H1 (cell line): Measurements from ENCODE around the gene PDK3. TPM values are rescaled to one million over a fixed set of nuclear protein-coding genes. Genes with fewer than 3 reads are reported as not detected.

ENCODE experiments used
- CTCF ChIA-PET: fragments of 300-600 bp; sonication (Branson Sonifier 250); formaldehyde crosslinking; loops from one replicate; lab custom pipeline; 2021; ENCODE audit not compliant: partially characterized antibody; lab: Charles Lee
- POLR2A ChIA-PET: fragments of 300-600 bp; sonication (Branson Sonifier 250); formaldehyde crosslinking; loops from one replicate; lab custom pipeline; 2021; ENCODE audit warnings: inconsistent platforms; ENCODE audit not compliant: partially characterized antibody; lab: Charles Lee
- DNase-seq, 2 experiments: peaks; one replicate each; pipeline versions ENCODE4 v3.0.0 to v3.0.0-alpha.2; 2010 to 2022; ENCODE audit warnings: low spot score in 2 of 2, low read depth in 1 of 2, mixed read lengths in 1 of 2
- FAIRE-seq: peaks from 2 replicates; lab custom pipeline; 2011; peaks lifted over from hg19 to GRCh38; lab: Jason Lieb, UNC
- H2AFZ ChIP-seq: 2 replicates; pipeline ENCODE4 v1.8.1; 2012; ENCODE audit warnings: low read length, inconsistent platforms
- H2AK5ac ChIP-seq: 2 replicates; pipeline ENCODE4 v1.6.1; 2013; ENCODE audit warnings: low read depth, low read length
- H2BK120ac ChIP-seq: replicated peaks from 2 replicates; pipeline ENCODE3; 2013; ENCODE audit warnings: low read depth, low read length, inconsistent platforms
- H2BK12ac ChIP-seq: 2 replicates; pipeline ENCODE4 v1.6.1; 2013; ENCODE audit warnings: low read depth, low read length
- H2BK15ac ChIP-seq: 2 replicates; pipeline ENCODE4 v1.6.1; 2013; ENCODE audit warnings: low read length
- H2BK20ac ChIP-seq: 2 replicates; pipeline ENCODE4 v1.6.1; 2013; ENCODE audit warnings: low read length
- H2BK5ac ChIP-seq: 2 replicates; pipeline ENCODE4 v1.6.1; 2013; ENCODE audit warnings: low read depth, low read length
- H3K14ac ChIP-seq: 2 replicates; pipeline ENCODE4 v1.6.1; 2013; ENCODE audit warnings: inconsistent platforms; ENCODE audit not compliant: insufficient read length
- H3K18ac ChIP-seq: 2 replicates; pipeline ENCODE4 v1.6.1; 2013; ENCODE audit warnings: low read length; ENCODE audit errors: extremely low read depth
- H3K23ac ChIP-seq: 2 replicates; pipeline ENCODE4 v1.6.1; 2013; ENCODE audit warnings: inconsistent platforms; ENCODE audit not compliant: insufficient read length
- H3K23me2 ChIP-seq: 2 replicates; pipeline ENCODE4 v1.6.1; 2013; ENCODE audit warnings: low read depth, low read length
- H3K27ac ChIP-seq: 2 replicates; pipeline ENCODE4 v1.6.1; 2011; ENCODE audit warnings: low read depth, low read length, inconsistent platforms
- H3K27me3 ChIP-seq, 4 experiments: replicated peaks in 1 of 4; 1 replicate in 1 of 4; 2 replicates in 3 of 4; pipeline versions ENCODE4 v1.6.1 to v1.8.1; 2011 to 2013; ENCODE audit warnings: low read length in 3 of 4, mild to moderate bottlenecking in 3 of 4, inconsistent platforms in 2 of 4, mixed read lengths in 2 of 4, moderate library complexity in 1 of 4; ENCODE audit not compliant: control insufficient read depth in 3 of 4, insufficient read depth in 3 of 4; ENCODE audit errors: extremely low read depth in 1 of 4
- H3K36me3 ChIP-seq, 4 experiments: 2 replicates each; pipeline versions ENCODE4 v1.6.1 to v1.8.1; 2011 to 2013; ENCODE audit warnings: mild to moderate bottlenecking in 4 of 4, low read length in 3 of 4, moderate library complexity in 2 of 4, control low read depth in 1 of 4, inconsistent platforms in 1 of 4; ENCODE audit not compliant: insufficient read depth in 4 of 4, control insufficient read depth in 2 of 4
- H3K4ac ChIP-seq: replicated peaks from 2 replicates; pipeline ENCODE3; 2013; ENCODE audit warnings: low read length, low read depth, mixed read lengths, inconsistent platforms; ENCODE audit not compliant: insufficient read length
- H3K4me1 ChIP-seq, 4 experiments: replicated peaks in 1 of 4; 1 replicate in 1 of 4; 2 replicates in 3 of 4; pipeline versions ENCODE4 v1.6.1 to v1.8.1; 2011 to 2013; ENCODE audit warnings: low read length in 3 of 4, inconsistent platforms in 2 of 4, mixed read lengths in 1 of 4; ENCODE audit not compliant: insufficient read depth in 4 of 4, control insufficient read depth in 3 of 4
- H3K4me2 ChIP-seq, 2 experiments: 2 replicates each; pipeline versions ENCODE4 v1.6.1 to v1.8.1; 2011 to 2013; ENCODE audit warnings: low read depth in 2 of 2, low read length in 2 of 2, control low read depth in 1 of 2, inconsistent platforms in 1 of 2, mild to moderate bottlenecking in 1 of 2; ENCODE audit not compliant: insufficient read depth in 1 of 2
- H3K4me3 ChIP-seq, 4 experiments: fragments of 200-600, 300-600 bp in 1 of 4; sonication (generic), shearing (Covaris generic), sonication (Bioruptor Twin) in 1 of 4; 2 replicates each; pipeline versions ENCODE4 v1.5.1 to v1.8.1; 2011 to 2016; ENCODE audit warnings: low read length in 4 of 4, low read depth in 3 of 4, control low read depth in 2 of 4, inconsistent platforms in 2 of 4, mild to moderate bottlenecking in 2 of 4, mixed read lengths in 1 of 4, moderate library complexity in 1 of 4; ENCODE audit not compliant: insufficient read depth in 2 of 4; ENCODE audit errors: extremely low read depth in 1 of 4
- H3K56ac ChIP-seq: replicated peaks from 2 replicates; pipeline ENCODE3; 2013; ENCODE audit warnings: low read depth, mild to moderate bottlenecking, mixed read lengths, low read length, inconsistent platforms; ENCODE audit not compliant: insufficient read length
- H3K79me1 ChIP-seq: 2 replicates; pipeline ENCODE4 v1.6.1; 2013; ENCODE audit warnings: low read depth, low read length, control low read depth
- H3K79me2 ChIP-seq, 2 experiments: 2 replicates each; pipeline versions ENCODE4 v1.6.1 to v1.8.1; 2012 to 2013; ENCODE audit warnings: low read length in 2 of 2, mild to moderate bottlenecking in 2 of 2, inconsistent platforms in 1 of 2; ENCODE audit not compliant: insufficient read depth in 2 of 2, control insufficient read depth in 1 of 2
- H3K9ac ChIP-seq, 4 experiments: replicated peaks in 1 of 4; 1 replicate in 1 of 4; 2 replicates in 3 of 4; pipeline versions ENCODE4 v1.6.1 to v1.8.1; 2011 to 2013; ENCODE audit warnings: low read depth in 3 of 4, low read length in 3 of 4, control low read depth in 2 of 4, mild to moderate bottlenecking in 2 of 4, moderate library complexity in 2 of 4, inconsistent platforms in 1 of 4; ENCODE audit errors: extremely low read depth in 1 of 4
- H3K9me3 ChIP-seq, 2 experiments: 2 replicates each; pipeline versions ENCODE4 v1.6.1 to v1.8.1; 2012 to 2013; ENCODE audit warnings: mild to moderate bottlenecking in 2 of 2, moderate library complexity in 2 of 2, control low read depth in 1 of 2, inconsistent platforms in 1 of 2, low read depth in 1 of 2, low read length in 1 of 2, mixed read lengths in 1 of 2; ENCODE audit not compliant: insufficient read depth in 2 of 2
- H4K20me1 ChIP-seq, 2 experiments: replicated peaks in 1 of 2; 2 replicates each; pipeline versions ENCODE3 to v1.8.1; 2011 to 2013; ENCODE audit warnings: inconsistent platforms in 2 of 2, low read length in 2 of 2, mild to moderate bottlenecking in 1 of 2; ENCODE audit not compliant: insufficient read depth in 2 of 2, control insufficient read depth in 1 of 2
- H4K5ac ChIP-seq: 2 replicates; pipeline ENCODE4 v1.6.1; 2013; ENCODE audit warnings: low read length, low read depth, mixed read lengths, inconsistent platforms; ENCODE audit not compliant: insufficient read length
- H4K8ac ChIP-seq: 2 replicates; pipeline ENCODE4 v1.8.0; 2013; ENCODE audit warnings: mild to moderate bottlenecking, moderate library complexity, low read length, inconsistent platforms; ENCODE audit not compliant: insufficient read depth; ENCODE audit errors: extremely low read depth
- H4K91ac ChIP-seq: replicated peaks from 2 replicates; pipeline ENCODE3; 2013; ENCODE audit warnings: low read length, mixed read lengths, inconsistent platforms; ENCODE audit not compliant: insufficient read length
- CEBPB ChIP-seq: IDR thresholded peaks from 2 replicates; pipeline ENCODE4 v1.6.1; 2012; ENCODE audit warnings: low read depth, low read length
- GABPA ChIP-seq: IDR thresholded peaks from 2 replicates; pipeline ENCODE4 v1.6.1; 2011; ENCODE audit warnings: mild to moderate bottlenecking, low read length, moderate library complexity, borderline replicate concordance; ENCODE audit not compliant: insufficient read depth
- NANOG ChIP-seq: IDR thresholded peaks from 2 replicates; pipeline ENCODE4 v1.6.1; 2011; ENCODE audit warnings: low read length, low read depth, mild to moderate bottlenecking, inconsistent platforms; ENCODE audit not compliant: insufficient read depth, poor library complexity, severe bottlenecking
- PHF8 ChIP-seq: fragments of 200-600 bp; sonication (generic); conservative IDR thresholded peaks from 2 replicates; pipeline ENCODE4 v1.7.1; 2012; ENCODE audit warnings: low read depth, mild to moderate bottlenecking, inconsistent platforms, low read length, moderate library complexity
- RFX5 ChIP-seq: IDR thresholded peaks from 2 replicates; pipeline ENCODE4 v1.6.1; 2011; ENCODE audit warnings: low read depth, low read length, improper control_type of control experiment, borderline replicate concordance
- SIRT6 ChIP-seq: IDR thresholded peaks from one replicate; pipeline ENCODE4 v1.7.1; 2012; ENCODE audit warnings: low read length, inconsistent platforms
- SP1 ChIP-seq: IDR thresholded peaks from 2 replicates; pipeline ENCODE4 v1.6.1; 2011; ENCODE audit warnings: low read depth, low read length
- ZNF274 ChIP-seq: IDR thresholded peaks from 2 replicates; pipeline ENCODE4 v1.7.0; 2012; ENCODE audit warnings: low read length, borderline replicate concordance; ENCODE audit errors: extremely low read depth
- WGBS, 2 experiments: shearing (Covaris generic) in 1 of 2; methylation state at CpG; one replicate each; pipeline versions ENCODE4 v1.1.6 to v1.1.7; 2013 to 2015; ENCODE audit warnings: low lambda C conversion rate in 2 of 2, mixed read lengths in 2 of 2, inconsistent platforms in 1 of 2, low coverage in 1 of 2, missing lambda C conversion rate in 1 of 2; ENCODE audit not compliant: insufficient replicate concordance in 2 of 2, insufficient coverage in 1 of 2, insufficient read length in 1 of 2; ENCODE audit errors: extremely low coverage in 1 of 2, missing lambda C conversion rate in 1 of 2; 5-methylcytosine and 5-hydroxymethylcytosine counted together
- polyA plus RNA-seq, 7 experiments: library from polyadenylated mRNA; depleted of rRNA in 3 of 7; stranded (reverse) in 5 of 7; unstranded in 2 of 7; fragments of >200 nt in 5 of 7; fragments of 200-250 nt in 2 of 7; gene quantifications; 1 replicate in 5 of 7; 2 replicates in 1 of 7; 4 replicates in 1 of 7; pipeline versions ENCODE4 v1.2.1 to v1.2.3, GENCODE V29; 2011 to 2013; ENCODE audit warnings: missing spikeins in 2 of 7, mixed read lengths in 2 of 7
- total RNA-seq: library from RNA; stranded (reverse); fragmentation: NEBNext Ultra II Directional; extraction: Animal tissue kit (Norgen Biotek cat#: 25700); gene quantifications from 2 replicates; pipeline ENCODE4 v1.2.1, GENCODE V29; 2021
- TF ChIP-seq, protein P1 (sequence below): IDR thresholded peaks from 2 replicates; pipeline ENCODE4 v1.6.1; 2011; ENCODE audit warnings: low read length, improper control_type of control experiment

Gene PDK3
- total and polyA plus RNA-seq, 2 of the 8 experiments (the other 6 are each of a cell fraction or from before 2014, with no cell fraction given), result 22.5 to 25.5 TPM

DNA sequence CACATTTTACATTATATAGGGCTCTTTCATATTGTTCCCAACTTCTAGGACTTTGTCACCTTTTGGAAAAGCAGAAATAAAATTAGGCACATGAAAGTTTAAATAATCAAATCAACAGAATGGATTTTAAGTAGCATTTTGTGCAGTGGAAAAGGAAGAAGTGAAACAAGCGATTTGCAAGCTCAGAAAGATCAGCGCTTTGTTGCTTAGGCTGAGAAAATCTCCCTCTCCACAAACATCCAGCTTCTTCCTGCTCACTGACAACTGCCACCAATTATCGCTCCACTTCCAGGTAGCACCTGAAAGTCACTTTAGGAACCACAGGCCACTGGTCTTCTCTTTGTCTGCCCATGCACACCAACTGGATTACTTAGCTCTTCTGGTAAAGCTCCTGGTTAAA lies 2.0 kb upstream of the PDK3 start:
- H3K4ac ChIP-seq, result no peak overlapping the region
- no peak overlapping the region for H4K91ac ChIP-seq
- ChIA-PET POLR2A (no interaction called here), CTCF (interaction anchor here (0.6 kb wide), 1 partner anchor 152 kb away, joined by 3 read pairs; no protein-coding TSS in a partner anchor)
- H3K4me1 ChIP-seq, result peaks cover 0 to 4% (median 3%) of the 10 kb centered on the region in 4 experiments; a peak in 4 of 7 replicates
- no peak overlapping the region for H3K14ac ChIP-seq
- H3K79me2 ChIP-seq, result peaks cover 0 to 12% of the 10 kb centered on the region in 2 experiments; a peak in 2 of 4 replicates
- H3K27ac ChIP-seq, result no peak overlapping the region
- H3K56ac ChIP-seq, result no peak overlapping the region
- TF ChIP-seq GABPA, result no peak
- no peak for TF ChIP-seq RFX5
- no peak for TF ChIP-seq CEBPB
- no peak for TF ChIP-seq ZNF274
- no peak for TF ChIP-seq SP1
- TF ChIP-seq, protein P1, sequence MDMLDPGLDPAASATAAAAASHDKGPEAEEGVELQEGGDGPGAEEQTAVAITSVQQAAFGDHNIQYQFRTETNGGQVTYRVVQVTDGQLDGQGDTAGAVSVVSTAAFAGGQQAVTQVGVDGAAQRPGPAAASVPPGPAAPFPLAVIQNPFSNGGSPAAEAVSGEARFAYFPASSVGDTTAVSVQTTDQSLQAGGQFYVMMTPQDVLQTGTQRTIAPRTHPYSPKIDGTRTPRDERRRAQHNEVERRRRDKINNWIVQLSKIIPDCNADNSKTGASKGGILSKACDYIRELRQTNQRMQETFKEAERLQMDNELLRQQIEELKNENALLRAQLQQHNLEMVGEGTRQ, result no peak
- no peak for TF ChIP-seq NANOG
- no peak for TF ChIP-seq SIRT6
- no peak for TF ChIP-seq PHF8
- no peak overlapping the region for H2BK120ac ChIP-seq
- H2BK20ac ChIP-seq, result no peak overlapping the region
- H3K23ac ChIP-seq, result no peak overlapping the region
- H3K9me3 ChIP-seq, result no peaks in the 10 kb centered on the region
- H3K4me2 ChIP-seq, result no peak overlapping the region
- H3K27me3 ChIP-seq, result no peaks in the 10 kb centered on the region
- no peak overlapping the region for H3K4me3 ChIP-seq
- H3K23me2 ChIP-seq, result peaks cover 4% of the 10 kb centered on the region; the same call in 1 of the 2 replicates
- no peaks in the 10 kb centered on the region for H3K36me3 ChIP-seq
- H3K79me1 ChIP-seq, result no peaks in the 10 kb centered on the region
- WGBS, 2 experiments, result 94% methylated on average over 3 of the region's 3 CpGs; no CpG with 5 or more reads in 1 of the 2 experiments
- no peak overlapping the region for H2BK15ac ChIP-seq
- no peak overlapping the region for H4K5ac ChIP-seq
- no peak overlapping the region for H4K8ac ChIP-seq
- no peak overlapping the region for H3K9ac ChIP-seq
- FAIRE-seq, result no peak
- no peak overlapping the region for H2BK12ac ChIP-seq
- H2AK5ac ChIP-seq, result no peak overlapping the region
- H2BK5ac ChIP-seq, result no peak overlapping the region
- no peak overlapping the region for H3K18ac ChIP-seq
- no peaks in the 10 kb centered on the region for H4K20me1 ChIP-seq
- H2AFZ ChIP-seq, result no peak overlapping the region
- no peak for DNase-seq
